K562 treated with DMSO at 1 percent for 48 hours (cell line): ENCODE measurements around the gene ERN2. TPM values are rescaled to one million over a fixed set of nuclear protein-coding genes. Genes with fewer than 3 reads are reported as not detected.

Experiments
- total RNA-seq: library from RNA; unstranded; fragments of 300-600 nt; gene quantifications from 2 replicates; pipeline ENCODE4 v1.2.3, GENCODE V29; 2022; ENCODE audit warnings: low replicate concordance; ENCODE audit errors: extremely low read depth

ERN2 gene
- not detected in 2 replicates for total RNA-seq

GRCh38 chr16:23712976-23713375, at the start of gene ERN2:
Gene ERN2, minus strand, starts transcription at chr16:23713222. Its CDS starts 35 bp downstream, at chr16:23713187.

GRCh38 chr16:23754594-23755483, 41.8 kb upstream of the ERN2 start, which contains the start of gene CHP2:
Gene CHP2, plus strand, starts transcription at chr16:23755026. Its CDS starts 24 bp downstream, at chr16:23755050.

GRCh38 chr16:23678430-23679273, 34.4 kb downstream of the ERN2 start, which contains the start of gene PLK1:
Gene PLK1, plus strand, starts transcription at chr16:23678889. Its CDS starts 44 bp downstream, at chr16:23678933.

GRCh38 chr16:23640931-23641765, 71.9 kb downstream of the ERN2 start, which contains the start of the genes DCTN5 and PALB2:
Gene DCTN5, plus strand, starts transcription at chr16:23641466. Its CDS starts 77 bp downstream, at chr16:23641543.
Gene PALB2, minus strand, starts transcription at chr16:23641310. Its CDS starts 153 bp downstream, at chr16:23641157.

Other genes with a start within 250 kb of the ERN2 start
- gene GGA2, start 202.7 kb downstream of the ERN2 start, total RNA-seq: not detected in 2 replicates
- not detected in 2 replicates for gene EARS2, start 155.9 kb downstream of the ERN2 start, total RNA-seq
- not detected in 2 replicates for gene UBFD1, start 155.5 kb downstream of the ERN2 start, total RNA-seq
- gene NDUFAB1, start 116.9 kb downstream of the ERN2 start, total RNA-seq: not detected in 2 replicates
- not detected in 2 replicates for gene PALB2, start 71.9 kb downstream of the ERN2 start, total RNA-seq
- not detected in 2 replicates for gene DCTN5, start 71.8 kb downstream of the ERN2 start, total RNA-seq
- gene PLK1, start 34.3 kb downstream of the ERN2 start, total RNA-seq: 319 TPM in 1 of 2 replicates, not detected in the other
- gene CHP2, start 41.8 kb upstream of the ERN2 start, total RNA-seq: not detected in 2 replicates
- gene PRKCB, start 122.8 kb upstream of the ERN2 start, total RNA-seq: 543 TPM in 1 of 2 replicates, not detected in the other